Testis (tissue), 2 donors: Measurements from ENCODE around the gene MROH2A.

Source experiments
- CTCF ChIP-seq, 3 experiments: fragments of 450-650 bp in 2 of 3; fragments of 200-600 bp in 1 of 3; sonication (generic) in 1 of 3; IDR thresholded peaks; one replicate each; pipeline ENCODE4 v1.5.1; 2016 to 2019; ENCODE audit warnings: antibody characterized with exemption in 3 of 3, mild to moderate bottlenecking in 2 of 3, moderate library complexity in 1 of 3
- POLR2A ChIP-seq: fragments of 450-650 bp; IDR thresholded peaks from one replicate; pipeline ENCODE4 v1.6.1; 2017; ENCODE audit warnings: antibody characterized with exemption, mild to moderate bottlenecking, moderate library complexity

GRCh38 chr2:233815861-233816260 is 37.7 kb downstream of the MROH2A start:
- TF ChIP-seq POLR2A (no peak), CTCF (IDR thresholded peaks at IDR 0.05) (no peak)
